GM23338 (cell line): ENCODE data around the gene BAHCC1. TPM values are rescaled to one million over a fixed set of nuclear protein-coding genes. Genes with fewer than 3 reads are reported as not detected.

Experiments
- ATAC-seq: fragments of 200-7000 bp; cut with Tn5 transposase; 3 replicates; pipeline ENCODE4 v1.9.1; 2020
- DNase-seq: peaks from one replicate; pipeline ENCODE4 v3.0.0-alpha.2; 2015; ENCODE audit warnings: low spot score
- H2AFZ ChIP-seq: fragments of 200-600 bp; sonication (generic); 2 replicates; pipeline ENCODE4 v1.8.0; 2016; ENCODE audit warnings: antibody characterized with exemption, mild to moderate bottlenecking, moderate library complexity
- H3F3A ChIP-seq: fragments of 200-600 bp; sonication (generic); replicated peaks from 2 replicates; pipeline ENCODE4 v1.8.0; 2017; ENCODE audit warnings: antibody characterized with exemption, mixed run types, low read depth
- H3K27ac ChIP-seq: fragments of 200-600 bp; sonication (generic); 2 replicates; pipeline ENCODE4 v1.6.1; 2016; ENCODE audit warnings: low read depth
- H3K27me3 ChIP-seq: fragments of 200-600 bp; sonication (generic); 2 replicates; pipeline ENCODE4 v1.8.0; 2016; ENCODE audit warnings: mild to moderate bottlenecking, mixed run types, moderate library complexity; ENCODE audit not compliant: insufficient read depth
- H3K36me3 ChIP-seq: fragments of 200-600 bp; sonication (generic); 2 replicates; pipeline ENCODE4 v1.8.0; 2016; ENCODE audit warnings: mild to moderate bottlenecking; ENCODE audit not compliant: insufficient read depth
- H3K4me1 ChIP-seq: fragments of 200-600 bp; sonication (generic); 2 replicates; pipeline ENCODE4 v1.8.0; 2016; ENCODE audit warnings: mild to moderate bottlenecking, moderate library complexity; ENCODE audit not compliant: insufficient read depth
- H3K4me2 ChIP-seq: fragments of 200-600 bp; sonication (generic); 2 replicates; pipeline ENCODE4 v1.7.1; 2017; ENCODE audit warnings: mixed run types
- H3K4me3 ChIP-seq: fragments of 200-600 bp; sonication (generic); 2 replicates; pipeline ENCODE4 v1.6.1; 2016; ENCODE audit warnings: mixed run types
- H3K79me2 ChIP-seq: fragments of 200-600 bp; sonication (generic); replicated peaks from 2 replicates; pipeline ENCODE4 v1.8.0; 2017; ENCODE audit warnings: mild to moderate bottlenecking; ENCODE audit not compliant: insufficient read depth
- H3K9me2 ChIP-seq: fragments of 200-600 bp; sonication (generic); 2 replicates; pipeline ENCODE4 v1.8.0; 2017; ENCODE audit not compliant: insufficient read depth
- H4K20me1 ChIP-seq: fragments of 200-600 bp; sonication (generic); replicated peaks from 2 replicates; pipeline ENCODE4 v1.8.0; 2017; ENCODE audit warnings: mild to moderate bottlenecking; ENCODE audit not compliant: insufficient read depth
- H3K27ac Mint-ChIP-seq: 2 replicates; pipeline ENCODE4 v1.8.0; 2020; ENCODE audit warnings: inconsistent platforms, mild to moderate bottlenecking, moderate library complexity, mixed read lengths
- H3K27me3 Mint-ChIP-seq: 3 replicates; pipeline ENCODE4 v1.8.0; 2022; ENCODE audit warnings: low read depth, mild to moderate bottlenecking, moderate library complexity, mixed read lengths, inconsistent platforms; ENCODE audit not compliant: insufficient read depth, poor library complexity
- H3K36me3 Mint-ChIP-seq: 3 replicates; pipeline ENCODE4 v1.8.0; 2021; ENCODE audit warnings: low read depth, mild to moderate bottlenecking, inconsistent platforms, moderate library complexity, mixed read lengths
- H3K4me1 Mint-ChIP-seq: 3 replicates; pipeline ENCODE4 v1.8.0; 2020; ENCODE audit warnings: mild to moderate bottlenecking, inconsistent platforms, mixed read lengths
- H3K4me3 Mint-ChIP-seq: 3 replicates; pipeline ENCODE4 v1.8.0; 2021; ENCODE audit warnings: moderate library complexity, mild to moderate bottlenecking, inconsistent platforms, mixed read lengths
- H3K9me3 Mint-ChIP-seq: 3 replicates; pipeline ENCODE4 v1.8.0; 2020; ENCODE audit warnings: moderate library complexity, mild to moderate bottlenecking, inconsistent platforms, mixed read lengths
- CREB1 ChIP-seq: fragments of 250-450 bp; sonication (Bioruptor Pico); IDR thresholded peaks from 2 replicates; pipeline ENCODE4 v1.5.0; 2020; ENCODE audit warnings: low read depth, mild to moderate bottlenecking, moderate library complexity
- EZH2 ChIP-seq: fragments of 200-600 bp; sonication (generic); IDR thresholded peaks from one replicate; pipeline ENCODE4 v1.8.0; 2017; ENCODE audit warnings: antibody characterized with exemption, mild to moderate bottlenecking, low read depth; ENCODE audit not compliant: unreplicated experiment
- EZH2phosphoT487 ChIP-seq: fragments of 200-600 bp; sonication (generic); IDR thresholded peaks from one replicate; pipeline ENCODE4 v1.8.1; 2018; ENCODE audit warnings: antibody characterized with exemption; ENCODE audit not compliant: unreplicated experiment
- JUNB ChIP-seq: IDR thresholded peaks from one replicate; pipeline ENCODE4 v1.6.1; 2016; ENCODE audit warnings: antibody characterized with exemption; ENCODE audit not compliant: unreplicated experiment
- NANOG ChIP-seq: IDR thresholded peaks from 2 replicates; pipeline ENCODE4 v1.6.1; 2016; ENCODE audit warnings: antibody characterized with exemption, borderline replicate concordance
- POLR2AphosphoS5 ChIP-seq: IDR thresholded peaks from 2 replicates; pipeline ENCODE4 v1.6.1; 2016; ENCODE audit warnings: antibody characterized with exemption, low read depth
- STAT1 ChIP-seq: IDR thresholded peaks from one replicate; pipeline ENCODE4 v1.6.1; 2016; ENCODE audit warnings: antibody characterized with exemption; ENCODE audit not compliant: unreplicated experiment
- ZNF114 ChIP-seq: fragments of 250-450 bp; sonication (Bioruptor Pico); IDR thresholded peaks from 2 replicates; pipeline ENCODE4 v1.5.0; 2020; ENCODE audit warnings: mild to moderate bottlenecking, moderate library complexity
- ZNF331 ChIP-seq: fragments of 250-450 bp; sonication (Bioruptor Pico); IDR thresholded peaks from 2 replicates; pipeline ENCODE4 v1.5.0; 2020; ENCODE audit warnings: low read depth, mild to moderate bottlenecking, moderate library complexity
- polyA plus RNA-seq: library from polyadenylated mRNA; unstranded; fragments of >200 nt; fragmentation: Nextera tagmentation; extraction: Ambion mirVana; gene quantifications from 2 replicates; pipeline ENCODE4 v1.2.1, GENCODE V29; 2016
- total RNA-seq: library from RNA; depleted of rRNA; stranded (reverse); fragments of >200 nt; shearing (Covaris generic); gene quantifications from 2 replicates; pipeline ENCODE4 v1.2.3, GENCODE V29; 2014
- TF ChIP-seq, protein P1 (sequence below), 2 experiments: fragments of 200-600 bp in 1 of 2; sonication (generic) in 1 of 2; conservative IDR thresholded peaks; 2 replicates each; pipeline versions ENCODE4 v1.5.1 to v1.6.1; 2016 to 2017; ENCODE audit warnings: antibody characterized with exemption in 2 of 2, low read depth in 2 of 2, mild to moderate bottlenecking in 2 of 2, moderate library complexity in 1 of 2
- TF ChIP-seq, protein P2 (sequence below): IDR thresholded peaks from one replicate; pipeline ENCODE4 v1.6.1; 2018; ENCODE audit warnings: antibody characterized with exemption; ENCODE audit not compliant: unreplicated experiment
- TF ChIP-seq, protein P3 (sequence below): IDR thresholded peaks from 2 replicates; pipeline ENCODE4 v1.6.1; 2016; ENCODE audit warnings: antibody characterized with exemption
- TF ChIP-seq, protein P4 (sequence below): fragments of 250-450 bp; sonication (Bioruptor Pico); IDR thresholded peaks from 2 replicates; pipeline ENCODE4 v1.5.0; 2020; ENCODE audit warnings: mild to moderate bottlenecking, moderate library complexity

Gene BAHCC1
- total and polyA plus RNA-seq, 2 experiments from 2014 or later: 0.24 to 1.1 TPM

DNA sequence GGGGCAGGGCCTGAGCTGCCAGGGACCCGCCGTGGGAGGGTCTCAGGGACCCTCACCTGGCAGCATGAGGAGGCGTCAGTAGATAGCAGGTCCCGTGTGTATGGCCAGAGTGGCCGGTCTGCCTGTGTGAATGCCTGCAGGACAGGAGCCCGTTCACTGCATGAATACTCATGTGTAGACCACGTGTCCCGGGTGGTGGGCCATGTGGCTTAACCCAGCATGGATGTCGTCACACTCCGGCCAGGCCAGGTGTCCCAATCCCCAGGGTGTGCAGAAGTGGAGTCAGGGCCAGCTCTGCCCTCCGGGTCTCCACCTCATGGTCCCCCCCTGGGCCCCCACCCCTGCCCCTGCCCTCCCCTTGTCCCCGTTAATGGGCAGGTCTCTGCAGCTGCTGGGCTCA is 53.7 kb downstream of the BAHCC1 start (continued):
- TF ChIP-seq, protein P1, sequence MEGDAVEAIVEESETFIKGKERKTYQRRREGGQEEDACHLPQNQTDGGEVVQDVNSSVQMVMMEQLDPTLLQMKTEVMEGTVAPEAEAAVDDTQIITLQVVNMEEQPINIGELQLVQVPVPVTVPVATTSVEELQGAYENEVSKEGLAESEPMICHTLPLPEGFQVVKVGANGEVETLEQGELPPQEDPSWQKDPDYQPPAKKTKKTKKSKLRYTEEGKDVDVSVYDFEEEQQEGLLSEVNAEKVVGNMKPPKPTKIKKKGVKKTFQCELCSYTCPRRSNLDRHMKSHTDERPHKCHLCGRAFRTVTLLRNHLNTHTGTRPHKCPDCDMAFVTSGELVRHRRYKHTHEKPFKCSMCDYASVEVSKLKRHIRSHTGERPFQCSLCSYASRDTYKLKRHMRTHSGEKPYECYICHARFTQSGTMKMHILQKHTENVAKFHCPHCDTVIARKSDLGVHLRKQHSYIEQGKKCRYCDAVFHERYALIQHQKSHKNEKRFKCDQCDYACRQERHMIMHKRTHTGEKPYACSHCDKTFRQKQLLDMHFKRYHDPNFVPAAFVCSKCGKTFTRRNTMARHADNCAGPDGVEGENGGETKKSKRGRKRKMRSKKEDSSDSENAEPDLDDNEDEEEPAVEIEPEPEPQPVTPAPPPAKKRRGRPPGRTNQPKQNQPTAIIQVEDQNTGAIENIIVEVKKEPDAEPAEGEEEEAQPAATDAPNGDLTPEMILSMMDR (conservative IDR thresholded peaks at IDR 0.05; ENCODE audit: low read depth in 2 of 2): no peak
- TF ChIP-seq EZH2phosphoT487: no peak
- no peak for TF ChIP-seq STAT1
- TF ChIP-seq ZNF331 (CRISPR knock-in tag): no peak
- TF ChIP-seq CREB1 (CRISPR knock-in tag): no peak

DNA sequence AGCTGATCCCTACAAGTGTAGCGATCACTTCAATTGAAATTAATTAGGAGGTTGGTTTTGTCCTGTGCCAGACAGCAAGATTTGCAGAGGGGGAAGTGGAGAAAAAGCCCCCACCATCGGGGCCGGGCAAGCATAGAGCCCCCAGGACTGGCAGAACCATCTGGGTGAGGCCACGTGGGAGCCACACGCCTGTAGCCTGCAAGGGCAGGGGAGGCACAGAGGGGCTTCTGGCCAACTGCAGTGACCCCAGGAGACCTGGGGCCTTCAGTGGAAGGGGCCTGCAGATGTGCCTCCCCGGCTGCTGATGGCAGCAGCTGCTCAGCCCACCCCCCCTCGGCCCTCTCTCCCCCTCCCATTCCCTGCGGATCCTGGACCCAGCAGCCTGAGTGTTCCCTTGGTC is 54.1 kb downstream of the BAHCC1 start:
- no peaks in the 10 kb centered on the region for H3K27me3 ChIP-seq
- no peaks in the 10 kb centered on the region for H3K36me3 ChIP-seq
- H4K20me1 ChIP-seq: no peaks in the 10 kb centered on the region
- H3K4me1 ChIP-seq: no peaks in the 10 kb centered on the region
- Mint-ChIP-seq H3K27me3 (peaks cover 6% of the 10 kb centered on the region), H3K9me3 (no peaks in the 10 kb centered on the region), H3K27ac (no peak overlapping the region), H3K36me3 (no peaks in the 10 kb centered on the region), H3K4me3 (no peak overlapping the region), H3K4me1 (peaks cover 3% of the 10 kb centered on the region; the same call in 2 of the 3 replicates)
- no peak overlapping the region for H3K4me2 ChIP-seq
- DNase-seq: no peak
- TF ChIP-seq, protein P2, sequence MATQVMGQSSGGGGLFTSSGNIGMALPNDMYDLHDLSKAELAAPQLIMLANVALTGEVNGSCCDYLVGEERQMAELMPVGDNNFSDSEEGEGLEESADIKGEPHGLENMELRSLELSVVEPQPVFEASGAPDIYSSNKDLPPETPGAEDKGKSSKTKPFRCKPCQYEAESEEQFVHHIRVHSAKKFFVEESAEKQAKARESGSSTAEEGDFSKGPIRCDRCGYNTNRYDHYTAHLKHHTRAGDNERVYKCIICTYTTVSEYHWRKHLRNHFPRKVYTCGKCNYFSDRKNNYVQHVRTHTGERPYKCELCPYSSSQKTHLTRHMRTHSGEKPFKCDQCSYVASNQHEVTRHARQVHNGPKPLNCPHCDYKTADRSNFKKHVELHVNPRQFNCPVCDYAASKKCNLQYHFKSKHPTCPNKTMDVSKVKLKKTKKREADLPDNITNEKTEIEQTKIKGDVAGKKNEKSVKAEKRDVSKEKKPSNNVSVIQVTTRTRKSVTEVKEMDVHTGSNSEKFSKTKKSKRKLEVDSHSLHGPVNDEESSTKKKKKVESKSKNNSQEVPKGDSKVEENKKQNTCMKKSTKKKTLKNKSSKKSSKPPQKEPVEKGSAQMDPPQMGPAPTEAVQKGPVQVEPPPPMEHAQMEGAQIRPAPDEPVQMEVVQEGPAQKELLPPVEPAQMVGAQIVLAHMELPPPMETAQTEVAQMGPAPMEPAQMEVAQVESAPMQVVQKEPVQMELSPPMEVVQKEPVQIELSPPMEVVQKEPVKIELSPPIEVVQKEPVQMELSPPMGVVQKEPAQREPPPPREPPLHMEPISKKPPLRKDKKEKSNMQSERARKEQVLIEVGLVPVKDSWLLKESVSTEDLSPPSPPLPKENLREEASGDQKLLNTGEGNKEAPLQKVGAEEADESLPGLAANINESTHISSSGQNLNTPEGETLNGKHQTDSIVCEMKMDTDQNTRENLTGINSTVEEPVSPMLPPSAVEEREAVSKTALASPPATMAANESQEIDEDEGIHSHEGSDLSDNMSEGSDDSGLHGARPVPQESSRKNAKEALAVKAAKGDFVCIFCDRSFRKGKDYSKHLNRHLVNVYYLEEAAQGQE: no peak
- TF ChIP-seq, protein P3, sequence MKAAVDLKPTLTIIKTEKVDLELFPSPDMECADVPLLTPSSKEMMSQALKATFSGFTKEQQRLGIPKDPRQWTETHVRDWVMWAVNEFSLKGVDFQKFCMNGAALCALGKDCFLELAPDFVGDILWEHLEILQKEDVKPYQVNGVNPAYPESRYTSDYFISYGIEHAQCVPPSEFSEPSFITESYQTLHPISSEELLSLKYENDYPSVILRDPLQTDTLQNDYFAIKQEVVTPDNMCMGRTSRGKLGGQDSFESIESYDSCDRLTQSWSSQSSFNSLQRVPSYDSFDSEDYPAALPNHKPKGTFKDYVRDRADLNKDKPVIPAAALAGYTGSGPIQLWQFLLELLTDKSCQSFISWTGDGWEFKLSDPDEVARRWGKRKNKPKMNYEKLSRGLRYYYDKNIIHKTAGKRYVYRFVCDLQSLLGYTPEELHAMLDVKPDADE: no peak
- no peak for TF ChIP-seq EZH2
- TF ChIP-seq CREB1 (CRISPR knock-in tag): no peak
- no peak for TF ChIP-seq JUNB
- TF ChIP-seq, protein P4, sequence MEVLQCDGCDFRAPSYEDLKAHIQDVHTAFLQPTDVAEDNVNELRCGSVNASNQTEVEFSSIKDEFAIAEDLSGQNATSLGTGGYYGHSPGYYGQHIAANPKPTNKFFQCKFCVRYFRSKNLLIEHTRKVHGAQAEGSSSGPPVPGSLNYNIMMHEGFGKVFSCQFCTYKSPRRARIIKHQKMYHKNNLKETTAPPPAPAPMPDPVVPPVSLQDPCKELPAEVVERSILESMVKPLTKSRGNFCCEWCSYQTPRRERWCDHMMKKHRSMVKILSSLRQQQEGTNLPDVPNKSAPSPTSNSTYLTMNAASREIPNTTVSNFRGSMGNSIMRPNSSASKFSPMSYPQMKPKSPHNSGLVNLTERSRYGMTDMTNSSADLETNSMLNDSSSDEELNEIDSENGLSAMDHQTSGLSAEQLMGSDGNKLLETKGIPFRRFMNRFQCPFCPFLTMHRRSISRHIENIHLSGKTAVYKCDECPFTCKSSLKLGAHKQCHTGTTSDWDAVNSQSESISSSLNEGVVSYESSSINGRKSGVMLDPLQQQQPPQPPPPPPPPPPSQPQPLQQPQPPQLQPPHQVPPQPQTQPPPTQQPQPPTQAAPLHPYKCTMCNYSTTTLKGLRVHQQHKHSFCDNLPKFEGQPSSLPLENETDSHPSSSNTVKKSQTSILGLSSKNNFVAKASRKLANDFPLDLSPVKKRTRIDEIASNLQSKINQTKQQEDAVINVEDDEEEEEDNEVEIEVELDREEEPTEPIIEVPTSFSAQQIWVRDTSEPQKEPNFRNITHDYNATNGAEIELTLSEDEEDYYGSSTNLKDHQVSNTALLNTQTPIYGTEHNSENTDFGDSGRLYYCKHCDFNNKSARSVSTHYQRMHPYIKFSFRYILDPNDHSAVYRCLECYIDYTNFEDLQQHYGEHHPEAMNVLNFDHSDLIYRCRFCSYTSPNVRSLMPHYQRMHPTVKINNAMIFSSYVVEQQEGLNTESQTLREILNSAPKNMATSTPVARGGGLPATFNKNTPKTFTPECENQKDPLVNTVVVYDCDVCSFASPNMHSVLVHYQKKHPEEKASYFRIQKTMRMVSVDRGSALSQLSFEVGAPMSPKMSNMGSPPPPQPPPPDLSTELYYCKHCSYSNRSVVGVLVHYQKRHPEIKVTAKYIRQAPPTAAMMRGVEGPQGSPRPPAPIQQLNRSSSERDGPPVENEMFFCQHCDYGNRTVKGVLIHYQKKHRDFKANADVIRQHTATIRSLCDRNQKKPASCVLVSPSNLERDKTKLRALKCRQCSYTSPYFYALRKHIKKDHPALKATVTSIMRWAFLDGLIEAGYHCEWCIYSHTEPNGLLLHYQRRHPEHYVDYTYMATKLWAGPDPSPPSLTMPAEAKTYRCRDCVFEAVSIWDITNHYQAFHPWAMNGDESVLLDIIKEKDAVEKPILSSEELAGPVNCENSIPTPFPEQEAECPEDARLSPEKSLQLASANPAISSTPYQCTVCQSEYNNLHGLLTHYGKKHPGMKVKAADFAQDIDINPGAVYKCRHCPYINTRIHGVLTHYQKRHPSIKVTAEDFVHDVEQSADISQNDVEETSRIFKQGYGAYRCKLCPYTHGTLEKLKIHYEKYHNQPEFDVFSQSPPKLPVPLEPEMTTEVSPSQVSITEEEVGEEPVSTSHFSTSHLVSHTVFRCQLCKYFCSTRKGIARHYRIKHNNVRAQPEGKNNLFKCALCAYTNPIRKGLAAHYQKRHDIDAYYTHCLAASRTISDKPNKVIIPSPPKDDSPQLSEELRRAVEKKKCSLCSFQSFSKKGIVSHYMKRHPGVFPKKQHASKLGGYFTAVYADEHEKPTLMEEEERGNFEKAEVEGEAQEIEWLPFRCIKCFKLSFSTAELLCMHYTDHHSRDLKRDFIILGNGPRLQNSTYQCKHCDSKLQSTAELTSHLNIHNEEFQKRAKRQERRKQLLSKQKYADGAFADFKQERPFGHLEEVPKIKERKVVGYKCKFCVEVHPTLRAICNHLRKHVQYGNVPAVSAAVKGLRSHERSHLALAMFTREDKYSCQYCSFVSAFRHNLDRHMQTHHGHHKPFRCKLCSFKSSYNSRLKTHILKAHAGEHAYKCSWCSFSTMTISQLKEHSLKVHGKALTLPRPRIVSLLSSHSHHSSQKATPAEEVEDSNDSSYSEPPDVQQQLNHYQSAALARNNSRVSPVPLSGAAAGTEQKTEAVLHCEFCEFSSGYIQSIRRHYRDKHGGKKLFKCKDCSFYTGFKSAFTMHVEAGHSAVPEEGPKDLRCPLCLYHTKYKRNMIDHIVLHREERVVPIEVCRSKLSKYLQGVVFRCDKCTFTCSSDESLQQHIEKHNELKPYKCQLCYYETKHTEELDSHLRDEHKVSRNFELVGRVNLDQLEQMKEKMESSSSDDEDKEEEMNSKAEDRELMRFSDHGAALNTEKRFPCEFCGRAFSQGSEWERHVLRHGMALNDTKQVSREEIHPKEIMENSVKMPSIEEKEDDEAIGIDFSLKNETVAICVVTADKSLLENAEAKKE (CRISPR knock-in tag): no peak
- TF ChIP-seq ZNF114: no peak
- no peak for TF ChIP-seq ZNF331 (CRISPR knock-in tag)
- TF ChIP-seq NANOG: no peak
- no peak for TF ChIP-seq EZH2phosphoT487
- no peak for TF ChIP-seq POLR2AphosphoS5
- TF ChIP-seq STAT1: no peak
- no peak for ATAC-seq
- no peak overlapping the region for H2AFZ ChIP-seq
- H3K9me2 ChIP-seq: no peaks in the 10 kb centered on the region
- H3K79me2 ChIP-seq: no peaks in the 10 kb centered on the region
- H3K27ac ChIP-seq: no peak overlapping the region
- H3K4me3 ChIP-seq: no peak overlapping the region
- no peaks in the 10 kb centered on the region for H3F3A ChIP-seq
